Mammary microvascular endothelial cell (primary cell): Measurements from ENCODE around the gene SLC16A9. TPM values are rescaled to one million over a fixed set of nuclear protein-coding genes. Genes with fewer than 3 reads are reported as not detected.

Experiments used
- total RNA-seq: library from RNA; depleted of rRNA; stranded (reverse); fragments of >200 nt; gene quantifications from 2 replicates; pipeline ENCODE4 v1.2.3, GENCODE V29; 2015

SLC16A9 gene
- total RNA-seq = 0.10 and 0.13 TPM in 2 replicates

DNA sequence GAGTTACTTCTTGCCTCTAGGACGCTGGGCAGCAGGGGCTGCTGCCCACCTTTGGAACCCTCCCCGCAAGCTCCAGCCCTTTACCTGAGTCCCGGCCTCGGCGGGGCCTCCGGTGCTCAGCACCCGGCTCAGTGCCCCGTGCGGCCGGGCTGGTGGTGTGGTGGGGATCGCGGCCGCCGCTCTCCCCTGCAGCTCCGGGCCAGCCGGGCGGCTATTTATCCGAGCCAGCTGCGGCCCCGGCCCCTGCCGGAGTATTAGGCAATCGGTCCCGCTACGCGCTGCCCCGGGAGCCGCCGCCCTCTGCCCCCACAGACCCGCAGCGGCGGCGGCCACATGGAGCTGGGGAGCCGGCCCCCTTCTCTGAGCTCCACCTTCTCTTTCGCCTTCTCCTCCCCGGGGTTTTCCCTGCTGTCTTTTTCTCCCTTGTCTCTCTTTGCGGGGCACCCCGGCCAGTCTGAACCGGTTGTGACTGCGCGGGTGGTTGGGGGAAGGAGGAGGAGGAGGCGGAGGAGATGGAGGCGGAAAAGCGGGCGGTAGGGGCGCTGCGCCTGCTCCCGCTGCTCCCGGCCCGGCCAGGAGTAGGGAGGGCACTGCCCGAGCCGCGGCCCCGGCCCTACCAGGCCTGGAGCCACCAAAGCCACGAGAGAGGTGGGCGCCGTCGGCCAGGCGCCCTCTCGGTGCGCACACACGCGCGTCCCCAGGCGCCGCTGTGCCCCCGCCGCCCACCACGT is at the start of gene SLC16A9:
SLC16A9 (minus strand) TSS at position 456 of the 731 bp plus-strand sequence. CDS start 25,559 bp downstream, outside the sequence.

GRCh38 chr10:59753267-59753666 is 43.6 kb upstream of the SLC16A9 start, which contains the start of gene MRLN:
Gene MRLN (minus strand): TSS chr10:59753455.

Other genes starting within 250 kb of the SLC16A9 start
- gene MRLN, start 43.6 kb upstream of the SLC16A9 start, total RNA-seq = not detected in 2 replicates
- gene CCDC6, start 196.7 kb upstream of the SLC16A9 start, total RNA-seq = 18.3 and 19.4 TPM in 2 replicates